HepG2 (cell line): ENCODE results near the gene ENO3. TPM values are rescaled to one million over a fixed set of nuclear protein-coding genes. Genes with fewer than 3 reads are reported as not detected.

Experiments
- CAMTA2 ChIP-seq: sonication (generic); formaldehyde crosslinking; IDR thresholded peaks from 2 replicates; pipeline ENCODE4 v1.4.0; 2020; ENCODE audit warnings: mild to moderate bottlenecking, missing genetic modification reagents, borderline replicate concordance
- FOXA3 ChIP-seq: IDR thresholded peaks from 2 replicates; pipeline ENCODE4 v1.6.1; 2016; ENCODE audit warnings: missing genetic modification reagents, missing compliant biosample characterization
- HOXD1 ChIP-seq: sonication (generic); formaldehyde crosslinking; IDR thresholded peaks from 2 replicates; pipeline ENCODE4 v1.5.0; 2020; ENCODE audit warnings: missing genetic modification reagents
- KDM1A ChIP-seq: IDR thresholded peaks from 2 replicates; pipeline ENCODE4 v1.6.1; 2016; ENCODE audit warnings: missing compliant biosample characterization
- LBX2 ChIP-seq: sonication (generic); formaldehyde crosslinking; IDR thresholded peaks from 2 replicates; pipeline ENCODE4 v1.5.0; 2020; ENCODE audit warnings: missing genetic modification reagents, mild to moderate bottlenecking, borderline replicate concordance
- MAF1 ChIP-seq: sonication (generic); formaldehyde crosslinking; IDR thresholded peaks from 2 replicates; pipeline ENCODE4 v1.5.0; 2020; ENCODE audit warnings: missing genetic modification reagents, borderline replicate concordance
- MIER3 ChIP-seq: IDR thresholded peaks from 2 replicates; pipeline ENCODE4 v1.6.1; 2016; ENCODE audit warnings: missing compliant biosample characterization, borderline replicate concordance
- NFIC ChIP-seq: IDR thresholded peaks from 2 replicates; pipeline ENCODE4 v1.6.1; 2012; ENCODE audit warnings: mild to moderate bottlenecking, low read length, inconsistent platforms
- NR2C2 ChIP-seq: sonication (generic); formaldehyde crosslinking; IDR thresholded peaks from 2 replicates; pipeline ENCODE4 v1.4.0; 2020; ENCODE audit warnings: missing genetic modification reagents, mild to moderate bottlenecking, moderate library complexity, borderline replicate concordance
- NR3C1 ChIP-seq: sonication (generic); formaldehyde crosslinking; IDR thresholded peaks from 2 replicates; pipeline ENCODE4 v1.4.0; 2020; ENCODE audit warnings: missing genetic modification reagents
- PITX1 ChIP-seq: sonication (generic); formaldehyde crosslinking; IDR thresholded peaks from 2 replicates; pipeline ENCODE4 v1.5.1; 2020; ENCODE audit warnings: mild to moderate bottlenecking, missing genetic modification reagents
- RARA ChIP-seq: IDR thresholded peaks from 2 replicates; pipeline ENCODE4 v1.6.1; 2016; ENCODE audit warnings: missing genetic modification reagents, missing compliant biosample characterization
- RBAK ChIP-seq: sonication (generic); formaldehyde crosslinking; IDR thresholded peaks from 2 replicates; pipeline ENCODE4 v1.5.1; 2020; ENCODE audit warnings: mild to moderate bottlenecking, missing genetic modification reagents
- RFX3 ChIP-seq: IDR thresholded peaks from 2 replicates; pipeline ENCODE4 v1.6.1; 2016; ENCODE audit warnings: missing biosample characterization, missing genetic modification reagents
- YEATS4 ChIP-seq: sonication (generic); formaldehyde crosslinking; IDR thresholded peaks from 2 replicates; pipeline ENCODE4 v1.4.0; 2020; ENCODE audit warnings: missing genetic modification reagents, borderline replicate concordance
- ZBTB33 ChIP-seq: sonication (generic); formaldehyde crosslinking; IDR thresholded peaks from 2 replicates; pipeline ENCODE4 v1.4.0; 2020; ENCODE audit warnings: missing genetic modification reagents
- ZFP41 ChIP-seq: sonication (generic); formaldehyde crosslinking; IDR thresholded peaks from 2 replicates; pipeline ENCODE4 v1.4.0; 2020; ENCODE audit warnings: mild to moderate bottlenecking, missing genetic modification reagents, borderline replicate concordance
- ZNF235 ChIP-seq: sonication (generic); formaldehyde crosslinking; IDR thresholded peaks from 2 replicates; pipeline ENCODE4 v1.8.1; 2023; ENCODE audit warnings: mild to moderate bottlenecking, missing genetic modification reagents, borderline replicate concordance
- ZNF263 ChIP-seq: sonication (generic); formaldehyde crosslinking; IDR thresholded peaks from 2 replicates; pipeline ENCODE4 v1.4.0; 2020; ENCODE audit warnings: missing genetic modification reagents
- ZNF451 ChIP-seq: sonication (generic); formaldehyde crosslinking; IDR thresholded peaks from 2 replicates; pipeline ENCODE4 v1.5.0; 2020; ENCODE audit warnings: mild to moderate bottlenecking, missing genetic modification reagents
- ZNF619 ChIP-seq: sonication (generic); formaldehyde crosslinking; IDR thresholded peaks from 2 replicates; pipeline ENCODE4 v1.4.0; 2020; ENCODE audit warnings: mild to moderate bottlenecking, missing genetic modification reagents
- ZNF749 ChIP-seq: sonication (generic); formaldehyde crosslinking; IDR thresholded peaks from 2 replicates; pipeline ENCODE4 v1.8.0; 2022; ENCODE audit warnings: mild to moderate bottlenecking, missing genetic modification reagents, moderate library complexity, borderline replicate concordance
- ZSCAN29 ChIP-seq: sonication (generic); formaldehyde crosslinking; conservative IDR thresholded peaks from 2 replicates; pipeline ENCODE4 v1.4.0; 2020; ENCODE audit warnings: mild to moderate bottlenecking, missing genetic modification reagents
- polyA plus RNA-seq, 8 experiments: library from polyadenylated mRNA; depleted of rRNA in 3 of 8; stranded (reverse) in 7 of 8; unstranded in 1 of 8; fragments of >200 nt; fragmentation: Illumina TruSeq in 4 of 8; extraction: Trizol in 4 of 8; gene quantifications; 2 replicates each; pipeline versions ENCODE4 v1.2.1 to v1.2.3, GENCODE V29; 2011 to 2016; ENCODE audit warnings: low read depth in 4 of 8, missing spikeins in 1 of 8, mixed read lengths in 1 of 8; ENCODE audit not compliant: insufficient read depth in 1 of 8
- total RNA-seq, 5 experiments: library from RNA; depleted of rRNA; stranded (reverse); fragments of >200 nt; fragmentation: Illumina TruSeq; extraction: Trizol; gene quantifications; 2 replicates each; pipeline ENCODE4 v1.2.3, GENCODE V29; 2016; ENCODE audit warnings: low read depth in 1 of 5
- TF ChIP-seq, protein P1 (sequence below): sonication (generic); formaldehyde crosslinking; IDR thresholded peaks from 2 replicates; pipeline ENCODE4 v1.4.0; 2020; ENCODE audit warnings: missing genetic modification reagents, borderline replicate concordance
- TF ChIP-seq, protein P2 (sequence below): sonication (generic); formaldehyde crosslinking; IDR thresholded peaks from 2 replicates; pipeline ENCODE4 v1.5.1; 2020; ENCODE audit warnings: mild to moderate bottlenecking, moderate library complexity, missing genetic modification reagents

ENO3 gene
- total and polyA plus RNA-seq, 2 of the 13 experiments (the other 11 are each of a cell fraction or from before 2014, with no cell fraction given), result 59.8 to 69.8 TPM

DNA sequence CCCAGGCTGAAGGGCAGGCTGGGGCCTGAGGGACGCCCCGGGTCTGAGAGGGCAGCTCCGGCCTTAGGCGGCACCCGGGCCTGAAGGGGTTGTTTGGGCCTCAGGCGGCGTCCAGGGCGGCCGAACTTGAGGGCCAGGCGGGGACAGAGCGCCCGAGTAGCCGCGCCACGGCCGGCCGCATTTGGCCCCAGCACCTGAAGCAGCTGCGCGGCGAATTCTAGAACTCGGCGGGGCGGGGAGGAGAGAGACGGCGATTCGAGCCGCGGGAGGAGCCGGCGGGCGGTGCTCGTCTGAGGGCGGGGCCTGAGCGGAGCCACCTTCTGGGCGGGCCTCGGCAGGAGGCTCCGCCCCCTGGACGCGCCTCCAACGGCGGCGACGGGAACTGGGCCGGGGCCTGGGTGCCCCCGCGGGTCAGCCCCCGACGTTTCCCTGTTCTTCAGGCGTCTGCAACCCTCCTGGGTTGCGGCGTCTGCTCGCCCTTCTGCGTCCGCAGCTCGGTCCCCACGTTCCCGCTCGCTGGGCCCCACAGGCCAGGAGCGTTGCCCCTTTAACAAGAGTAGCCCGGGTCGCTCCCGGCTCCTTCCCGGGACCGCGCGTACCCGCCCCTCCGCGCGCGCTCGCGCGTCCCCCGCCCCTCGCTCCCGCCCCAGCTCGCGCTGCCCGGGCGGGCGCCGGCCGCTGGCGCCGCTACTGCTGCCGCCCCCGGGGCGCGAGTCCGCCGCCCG lies 46.5 kb downstream of the ENO3 start, which contains the start of the genes INCA1 and KIF1C (continued):
- TF ChIP-seq ZBTB33 (CRISPR knock-in tag) (no peak), RARA (CRISPR knock-in tag) (peak; percentile 9; the same call in 1 of the 2 replicates), NR2C2 (CRISPR knock-in tag) (0 out of 2 replicates have a peak, but pooled peaks have one; percentile 45), YEATS4 (peak; percentile 43; the same call in 1 of the 2 replicates), ZNF451 (CRISPR knock-in tag) (no peak), CAMTA2 (no peak), HOXD1 (peak; percentile 24; the same call in 1 of the 2 replicates), MAF1 (CRISPR knock-in tag) (no peak), ZFP41 (CRISPR knock-in tag) (no peak), RBAK (CRISPR knock-in tag) (no peak), PITX1 (CRISPR knock-in tag) (no peak), MIER3 (CRISPR knock-in tag) (peak; percentile 44; the same call in 1 of the 2 replicates), ZNF749 (CRISPR knock-in tag) (no peak), NFIC (no peak), ZNF235 (no peak; the same call in 1 of the 2 replicates), KDM1A (no peak), LBX2 (CRISPR knock-in tag) (no peak; the same call in 1 of the 2 replicates), NR3C1 (no peak), FOXA3 (CRISPR knock-in tag) (no peak), ZNF263 (CRISPR knock-in tag) (peak; percentile 56), ZNF619 (CRISPR knock-in tag) (peak; percentile 14; the same call in 1 of the 2 replicates), ZSCAN29 (CRISPR knock-in tag) (no peak), RFX3 (CRISPR knock-in tag) (no peak)
- TF ChIP-seq, protein P1, sequence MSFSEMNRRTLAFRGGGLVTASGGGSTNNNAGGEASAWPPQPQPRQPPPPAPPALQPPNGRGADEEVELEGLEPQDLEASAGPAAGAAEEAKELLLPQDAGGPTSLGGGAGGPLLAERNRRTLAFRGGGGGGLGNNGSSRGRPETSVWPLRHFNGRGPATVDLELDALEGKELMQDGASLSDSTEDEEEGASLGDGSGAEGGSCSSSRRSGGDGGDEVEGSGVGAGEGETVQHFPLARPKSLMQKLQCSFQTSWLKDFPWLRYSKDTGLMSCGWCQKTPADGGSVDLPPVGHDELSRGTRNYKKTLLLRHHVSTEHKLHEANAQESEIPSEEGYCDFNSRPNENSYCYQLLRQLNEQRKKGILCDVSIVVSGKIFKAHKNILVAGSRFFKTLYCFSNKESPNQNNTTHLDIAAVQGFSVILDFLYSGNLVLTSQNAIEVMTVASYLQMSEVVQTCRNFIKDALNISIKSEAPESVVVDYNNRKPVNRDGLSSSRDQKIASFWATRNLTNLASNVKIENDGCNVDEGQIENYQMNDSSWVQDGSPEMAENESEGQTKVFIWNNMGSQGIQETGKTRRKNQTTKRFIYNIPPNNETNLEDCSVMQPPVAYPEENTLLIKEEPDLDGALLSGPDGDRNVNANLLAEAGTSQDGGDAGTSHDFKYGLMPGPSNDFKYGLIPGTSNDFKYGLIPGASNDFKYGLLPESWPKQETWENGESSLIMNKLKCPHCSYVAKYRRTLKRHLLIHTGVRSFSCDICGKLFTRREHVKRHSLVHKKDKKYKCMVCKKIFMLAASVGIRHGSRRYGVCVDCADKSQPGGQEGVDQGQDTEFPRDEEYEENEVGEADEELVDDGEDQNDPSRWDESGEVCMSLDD (CRISPR knock-in tag), result 0 out of 2 replicates have a peak, but pooled peaks have one; percentile 16
- TF ChIP-seq, protein P2, sequence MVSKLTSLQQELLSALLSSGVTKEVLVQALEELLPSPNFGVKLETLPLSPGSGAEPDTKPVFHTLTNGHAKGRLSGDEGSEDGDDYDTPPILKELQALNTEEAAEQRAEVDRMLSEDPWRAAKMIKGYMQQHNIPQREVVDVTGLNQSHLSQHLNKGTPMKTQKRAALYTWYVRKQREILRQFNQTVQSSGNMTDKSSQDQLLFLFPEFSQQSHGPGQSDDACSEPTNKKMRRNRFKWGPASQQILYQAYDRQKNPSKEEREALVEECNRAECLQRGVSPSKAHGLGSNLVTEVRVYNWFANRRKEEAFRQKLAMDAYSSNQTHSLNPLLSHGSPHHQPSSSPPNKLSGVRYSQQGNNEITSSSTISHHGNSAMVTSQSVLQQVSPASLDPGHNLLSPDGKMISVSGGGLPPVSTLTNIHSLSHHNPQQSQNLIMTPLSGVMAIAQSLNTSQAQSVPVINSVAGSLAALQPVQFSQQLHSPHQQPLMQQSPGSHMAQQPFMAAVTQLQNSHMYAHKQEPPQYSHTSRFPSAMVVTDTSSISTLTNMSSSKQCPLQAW, result no peak
